MM.1S (cell line): ENCODE results near the gene ANKRD1.

Experiments used
- CTCF ChIP-seq: fragments of 300-600 bp; sonication (generic); IDR thresholded peaks from 2 replicates; pipeline ENCODE4 v1.5.1; 2016; ENCODE audit warnings: antibody characterized with exemption, low read length, mixed read lengths
- EZH2 ChIP-seq: fragments of 300-600 bp; sonication (generic); optimal IDR thresholded peaks from 2 replicates; pipeline ENCODE3; 2017; ENCODE audit warnings: low read depth, mild to moderate bottlenecking, antibody characterized with exemption, low read length, mixed read lengths
- EZH2phosphoT487 ChIP-seq: fragments of 300-600 bp; sonication (generic); IDR thresholded peaks from 2 replicates; pipeline ENCODE4 v1.6.1; 2018; ENCODE audit warnings: antibody characterized with exemption, low read length

GRCh38 chr10:90919683-90920574, 958 bp downstream of the ANKRD1 start:
- TF ChIP-seq CTCF (no peak), EZH2 (no peak), EZH2phosphoT487 (no peak)
